Measurements from ENCODE around the gene DNAH12.

The DNAH12 gene

DNA sequence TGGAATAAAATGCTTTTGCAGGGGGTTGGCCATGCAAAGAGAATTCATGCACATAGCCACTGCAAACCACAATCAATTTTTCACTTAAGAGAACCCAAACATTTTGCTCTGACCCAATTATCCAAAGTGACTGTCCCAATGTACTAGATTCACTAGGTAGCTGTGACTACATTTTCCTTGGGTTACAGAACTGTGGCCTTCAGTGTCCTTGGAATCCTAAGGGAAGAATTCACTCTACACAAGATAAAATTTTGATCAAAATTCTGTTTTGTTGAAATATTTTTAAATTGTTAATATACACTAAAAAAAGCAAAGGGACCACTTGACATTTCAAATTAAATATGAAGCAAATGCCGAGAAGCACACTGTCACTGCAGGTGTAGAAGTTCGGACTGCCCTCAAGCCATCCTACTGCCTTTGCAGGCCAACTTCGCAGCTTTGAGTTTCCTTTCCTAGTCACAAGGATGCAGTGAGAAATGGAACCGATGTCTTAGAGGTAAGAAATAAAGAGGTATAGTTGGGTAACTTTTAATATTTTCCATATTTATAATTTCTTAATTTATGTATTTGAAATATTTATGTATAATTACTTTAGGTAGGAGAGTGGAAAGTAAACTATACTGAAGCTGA lies 251.1 kb downstream of the DNAH12 start:
- no peak for DNase-seq

DNA sequence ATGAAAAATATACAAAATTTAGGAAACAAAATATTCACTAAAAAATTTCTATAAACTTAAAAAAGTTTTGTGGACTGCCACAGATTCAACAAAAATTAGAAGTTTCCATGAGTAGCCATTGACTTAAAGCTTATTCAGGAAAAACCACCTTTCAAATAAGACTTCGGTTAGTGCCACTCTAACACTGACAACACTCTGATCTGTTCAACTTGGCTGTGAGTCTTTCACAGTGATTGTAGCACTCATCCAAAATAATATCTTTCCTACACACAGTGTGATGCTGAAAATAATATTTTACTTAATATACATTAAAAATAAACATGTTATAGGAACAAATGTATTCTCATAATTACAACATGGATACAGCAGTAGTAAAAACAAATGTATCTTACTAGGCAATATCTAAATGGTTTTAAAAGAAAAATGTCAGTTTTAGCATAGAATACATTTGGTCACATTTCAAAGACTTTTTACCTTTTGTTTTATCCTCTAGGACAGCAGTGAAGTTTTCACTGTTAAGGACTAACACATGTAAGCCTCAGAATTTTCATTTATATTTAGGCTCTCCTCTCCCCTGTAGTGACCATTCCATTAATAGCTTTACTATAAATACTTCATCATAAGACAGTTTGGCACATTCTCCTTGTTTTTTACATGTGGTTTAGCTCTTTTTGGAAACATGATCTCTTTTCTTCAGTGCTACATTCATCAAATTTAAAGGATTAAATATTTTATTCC lies 251.8 kb downstream of the DNAH12 start, which contains the start of gene ASB14:
ASB14 (minus strand) TSS at position 527 of the 738 bp plus-strand sequence. CDS start 652 bp downstream, outside the sequence.
- DNase-seq: no peak

DNA sequence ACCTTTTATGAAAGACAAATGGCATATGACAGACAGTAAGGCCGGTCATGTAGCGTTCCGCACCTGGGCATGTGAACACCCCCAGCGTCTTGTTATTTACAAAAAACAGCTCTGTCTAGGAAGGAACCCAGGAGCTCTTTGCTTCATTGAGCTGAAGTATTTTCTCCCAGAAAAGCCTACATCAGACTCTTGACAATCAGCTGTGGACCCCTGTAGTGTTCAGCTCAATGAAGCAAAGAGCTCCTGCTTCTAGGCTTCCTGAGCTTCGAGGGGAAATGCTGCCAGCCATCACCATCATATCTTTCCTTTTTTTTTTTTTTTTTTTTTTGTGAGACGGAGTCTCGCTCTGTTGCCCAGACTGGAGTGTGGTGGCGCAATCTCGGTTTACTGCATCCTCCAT lies 255.7 kb downstream of the DNAH12 start:
- no peak for DNase-seq

DNA sequence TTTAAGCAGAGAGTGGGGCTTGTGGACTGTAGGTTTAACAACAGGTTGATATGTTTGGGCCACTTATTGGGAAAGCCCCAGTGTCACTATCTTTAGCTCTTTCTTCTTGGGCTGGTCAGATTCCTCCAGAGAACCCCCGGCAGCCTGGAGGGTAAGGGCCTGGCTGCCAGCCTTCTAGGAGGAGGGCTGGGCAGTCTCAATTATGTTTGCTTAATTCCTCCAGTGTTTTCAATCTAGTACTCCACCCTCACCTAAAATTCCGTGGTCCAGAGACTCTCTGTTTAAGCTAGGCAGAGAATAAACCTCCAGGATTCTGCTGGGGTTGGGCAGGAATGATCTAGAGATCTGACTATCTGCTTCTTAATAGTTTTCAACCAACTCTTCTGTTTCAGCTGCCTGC lies 256.9 kb downstream of the DNAH12 start:
- DNase-seq: no peak

DNA sequence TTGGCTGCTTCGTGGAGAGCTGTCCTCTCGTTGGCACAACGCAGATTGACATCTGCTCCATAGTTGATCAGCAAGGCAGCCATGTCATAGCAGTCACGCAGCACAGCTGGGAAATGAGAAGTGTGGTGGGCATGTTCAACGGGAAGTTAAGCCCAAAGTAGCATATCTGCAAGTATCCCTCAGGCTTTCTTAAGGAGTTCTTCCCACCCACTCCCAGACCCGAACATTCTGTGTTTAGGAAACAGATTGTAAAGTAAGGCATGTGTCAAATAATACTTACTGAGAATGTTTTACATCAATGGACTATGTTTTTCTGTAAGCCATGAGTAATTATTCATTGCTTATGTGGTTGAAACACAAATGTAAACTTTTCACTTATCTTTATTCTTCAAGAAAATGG lies 260.8 kb downstream of the DNAH12 start:
- DNase-seq: no peak

DNA sequence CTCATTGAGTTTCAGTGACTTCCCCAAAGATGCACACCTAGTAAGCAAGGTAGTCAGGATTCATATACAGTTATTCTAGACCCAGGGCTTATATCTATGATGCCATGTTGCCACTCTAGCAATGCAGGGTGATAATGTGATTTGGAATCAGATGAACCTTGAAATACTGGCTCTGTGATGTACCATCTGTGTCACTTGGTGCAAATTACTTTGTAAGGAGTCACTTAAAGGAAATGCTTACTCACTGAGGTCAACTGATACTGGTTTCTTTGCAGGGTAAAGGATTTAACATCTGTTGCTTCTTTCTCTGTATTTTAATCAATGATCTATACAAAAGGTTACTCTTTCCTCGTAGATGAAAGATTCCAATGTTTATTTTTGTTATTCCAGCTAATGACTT lies 262.4 kb downstream of the DNAH12 start:
- DNase-seq: no peak

DNA sequence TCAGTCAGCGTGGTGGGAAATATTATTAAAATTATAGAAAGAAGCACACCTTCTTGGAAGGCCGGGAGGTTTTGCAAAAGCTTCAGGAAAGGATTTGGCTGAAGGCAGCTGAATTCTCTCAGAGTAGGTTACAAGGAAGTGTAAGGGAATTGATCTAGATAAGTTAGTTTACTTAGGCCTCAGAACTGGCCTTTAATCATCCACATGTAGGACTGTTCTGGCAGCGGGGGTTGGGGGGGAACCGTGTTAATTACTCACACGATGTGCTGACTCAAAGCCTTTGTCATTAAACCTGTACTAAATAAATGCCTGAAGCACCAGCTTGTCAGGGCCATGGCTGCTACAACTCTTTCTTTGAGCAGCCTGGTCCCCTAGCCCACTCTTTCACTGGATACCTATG lies 264.5 kb downstream of the DNAH12 start:
- DNase-seq: no peak

DNA sequence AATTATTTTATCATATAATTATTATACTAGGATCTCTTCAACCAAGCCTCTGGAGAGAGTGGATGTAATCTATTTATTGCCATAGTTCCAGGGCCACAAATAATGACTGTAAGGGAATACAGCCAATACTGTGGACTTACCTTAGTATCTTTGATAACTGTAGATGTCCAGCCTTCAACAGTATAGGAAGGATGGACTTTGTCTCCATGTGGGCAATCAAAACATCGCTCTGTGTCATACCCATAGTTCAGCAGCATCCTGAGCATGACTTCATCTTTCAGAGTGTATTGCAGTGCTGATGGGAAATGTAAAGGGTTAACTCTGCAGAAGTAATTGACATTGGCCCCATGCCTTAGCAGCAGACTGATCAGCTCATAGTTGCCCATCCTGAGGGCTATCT lies 265.9 kb downstream of the DNAH12 start:
- DNase-seq: no peak

DNA sequence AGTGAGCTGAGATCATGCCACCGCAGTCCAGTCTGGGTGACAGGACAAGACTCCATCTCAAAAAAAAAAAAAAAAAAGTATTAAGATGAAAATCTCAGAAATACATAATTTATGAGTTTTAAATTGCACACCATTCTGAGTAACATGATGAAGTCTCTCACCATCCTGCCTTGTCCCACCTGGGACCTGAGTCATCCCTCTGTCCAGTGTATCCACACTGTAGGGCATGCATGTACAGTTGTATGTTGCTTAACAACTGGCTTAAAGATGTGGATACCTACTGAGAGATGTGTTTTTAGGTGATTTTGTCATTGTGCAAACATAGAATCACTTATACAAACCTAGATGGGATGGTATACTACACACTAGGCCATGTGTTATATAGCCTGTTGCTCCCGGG lies 268.8 kb downstream of the DNAH12 start:
- DNase-seq: no peak

DNA sequence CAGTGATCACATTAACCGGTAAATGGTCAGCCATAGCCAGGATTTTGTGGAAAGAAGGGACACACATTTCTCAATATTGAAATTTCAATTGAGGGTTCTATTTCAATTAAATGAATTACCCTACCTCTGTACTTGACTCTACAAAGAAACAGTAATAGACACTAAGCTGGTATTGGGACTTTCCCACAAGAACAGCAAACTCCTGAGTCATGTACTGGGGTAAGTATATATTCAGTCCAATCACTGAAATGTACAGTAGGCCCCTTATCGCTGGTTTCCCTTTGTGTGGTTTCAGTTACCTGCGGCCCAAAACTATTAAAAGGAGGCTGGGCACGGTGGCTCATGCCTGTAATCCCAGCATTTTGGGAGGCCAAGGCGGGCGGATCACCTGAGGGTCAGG lies 269.3 kb downstream of the DNAH12 start:
- no peak for DNase-seq

DNA sequence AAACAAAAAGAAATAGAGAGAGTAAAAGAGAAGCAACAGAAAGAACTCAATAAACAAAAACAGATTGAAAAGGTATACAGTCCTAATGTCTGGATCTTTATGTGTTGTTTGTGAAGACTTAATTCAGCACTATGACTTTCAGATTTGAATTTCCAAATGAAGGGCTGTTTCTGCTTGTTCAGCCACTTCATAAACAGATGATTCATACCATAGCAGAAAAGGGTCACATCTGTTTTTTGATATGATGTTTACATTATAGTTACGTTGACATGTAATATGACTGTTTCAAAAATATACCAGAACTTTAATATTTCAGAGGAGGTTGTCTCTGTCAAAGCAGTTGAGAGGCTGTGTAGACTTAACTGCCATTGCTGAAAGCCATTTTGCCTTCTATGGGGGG lies 275.7 kb downstream of the DNAH12 start:
- DNase-seq: no peak

DNA sequence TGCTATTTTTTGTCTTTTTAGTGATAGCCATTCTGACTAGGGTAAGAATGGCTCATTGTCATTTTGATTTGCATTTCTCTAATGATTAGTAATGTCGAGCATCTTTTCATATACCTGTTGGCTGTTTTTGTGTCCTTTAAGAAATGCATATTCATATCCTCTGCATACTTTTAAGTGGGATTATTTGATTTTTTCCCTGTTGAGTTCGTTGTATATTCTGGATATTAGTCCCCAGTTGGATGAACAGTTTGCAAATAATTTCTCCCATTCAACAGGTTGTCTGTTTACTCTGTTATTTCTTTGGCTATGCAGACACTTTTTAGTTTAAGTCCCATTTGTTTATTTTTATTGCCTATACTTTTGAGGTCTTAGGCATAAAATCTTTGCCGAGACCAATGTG lies 282.2 kb downstream of the DNAH12 start:
- no peak for DNase-seq

DNA sequence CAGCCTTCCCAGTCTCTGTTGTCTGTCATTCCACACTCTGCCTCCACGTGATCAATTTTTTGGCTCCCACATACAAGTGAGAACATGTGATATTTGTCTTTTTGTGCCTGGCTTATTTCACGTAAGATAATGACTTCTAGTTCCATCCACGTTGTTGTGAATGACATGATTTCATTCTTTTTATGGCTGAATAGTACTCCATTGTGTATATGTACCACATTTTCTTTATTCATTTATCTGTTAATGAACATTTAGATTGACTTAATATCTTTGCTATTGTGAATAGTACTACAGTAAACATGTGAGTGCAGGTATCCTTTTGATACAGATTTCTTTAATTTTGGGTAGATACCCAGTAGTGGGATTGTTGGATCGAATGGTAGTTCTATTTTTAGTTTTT lies 283.0 kb downstream of the DNAH12 start:
- DNase-seq: no peak

DNA sequence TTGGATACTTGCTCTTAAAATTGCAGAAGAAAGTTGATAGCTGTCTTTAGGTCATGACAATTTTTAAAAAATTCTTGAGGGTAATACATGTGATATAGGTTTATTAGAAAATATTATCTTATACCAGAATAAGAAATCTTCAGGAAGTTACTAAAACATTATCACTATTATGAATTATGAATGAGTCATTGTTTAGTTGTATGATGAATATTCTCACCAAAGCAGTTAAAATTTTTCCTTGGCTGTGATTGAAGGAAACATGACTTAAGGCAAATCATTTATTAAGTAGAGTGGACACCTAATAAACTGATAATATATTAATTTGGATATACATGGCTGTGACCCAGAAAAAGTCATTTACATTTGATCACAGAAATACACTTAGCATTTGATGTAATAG lies 286.5 kb downstream of the DNAH12 start:
- no peak for DNase-seq

DNA sequence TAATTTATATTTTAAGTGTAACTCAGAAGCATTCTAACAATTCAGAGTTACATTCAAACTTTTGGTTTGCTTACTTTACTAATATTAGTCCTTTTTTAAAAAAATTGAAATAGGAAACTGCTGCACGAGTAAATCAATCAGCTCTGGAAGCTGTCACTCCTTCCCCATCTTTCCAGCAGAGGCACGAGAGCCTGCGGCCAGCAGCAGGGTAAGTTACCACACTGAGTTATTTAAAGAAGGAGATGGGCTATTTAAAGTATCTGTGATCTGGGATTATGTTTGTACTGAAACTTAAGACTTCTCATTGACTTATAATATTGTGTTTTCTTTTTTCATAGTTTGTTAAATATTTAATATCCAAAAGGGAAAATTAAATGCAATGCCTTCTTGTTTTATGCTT lies 287.3 kb downstream of the DNAH12 start:
- DNase-seq: no peak

DNA sequence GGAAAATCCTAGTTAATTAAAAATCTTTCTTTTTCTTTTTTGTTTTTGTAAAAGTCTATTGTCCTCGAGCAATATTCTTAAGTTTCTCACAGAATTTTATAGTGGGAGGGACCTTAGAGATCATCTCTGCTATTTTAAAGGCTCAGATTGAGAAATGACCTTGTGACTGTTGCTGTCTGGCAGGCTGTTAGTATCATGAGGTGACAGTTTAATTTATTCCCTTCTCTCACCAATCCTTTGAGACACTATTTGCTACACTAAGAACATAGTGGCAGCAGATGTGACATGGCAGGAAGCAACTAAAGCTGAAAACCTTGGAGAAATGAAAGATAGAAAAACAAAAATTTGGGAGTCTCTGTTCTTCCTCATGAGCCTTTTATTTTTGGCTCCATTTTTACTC lies 291.7 kb downstream of the DNAH12 start:
- DNase-seq: no peak

DNA sequence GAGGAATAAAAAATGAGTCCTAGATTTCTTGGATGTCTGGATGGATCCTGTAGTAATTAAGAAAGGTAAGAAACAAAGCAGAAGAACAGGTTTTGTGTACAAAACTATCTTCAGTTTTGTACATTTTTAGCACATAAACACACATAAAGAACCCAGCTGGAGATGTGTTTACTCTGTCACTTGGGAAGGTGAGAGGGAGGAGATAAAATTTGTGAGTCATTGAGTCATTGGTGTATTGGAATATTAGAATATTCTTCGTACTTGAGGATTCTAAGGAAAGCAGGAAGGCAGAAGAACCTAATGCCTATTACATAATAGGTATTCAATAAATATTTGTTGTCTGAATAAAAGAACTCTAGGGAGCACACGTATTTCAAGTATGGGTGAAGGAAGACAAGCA lies 299.2 kb downstream of the DNAH12 start:
- no peak for DNase-seq

Measured in NCI-H446 treated with DMSO at 0.1 percent for 48 hours (cell line).